GM19238 (cell line): Measurements from ENCODE around the gene SYTL2.
"Not testable (repeated sequence)": the region's sequence is repeated elsewhere in the genome, so short reads cannot be mapped to it uniquely, and the experiment has no call there.

Source experiments
- DNase-seq: peaks from one replicate; pipeline ENCODE4 v3.0.0; 2011; ENCODE audit warnings: low spot score; ENCODE audit not compliant: insufficient read length

The SYTL2 gene

GRCh38 chr11:85810871-85811611, at the start of gene SYTL2:
TSS of gene SYTL2 (minus strand) at chr11:85811141. CDS start at chr11:85757725, 53,416 bp downstream.
- DNase-seq, result peak; percentile 21

DNA sequence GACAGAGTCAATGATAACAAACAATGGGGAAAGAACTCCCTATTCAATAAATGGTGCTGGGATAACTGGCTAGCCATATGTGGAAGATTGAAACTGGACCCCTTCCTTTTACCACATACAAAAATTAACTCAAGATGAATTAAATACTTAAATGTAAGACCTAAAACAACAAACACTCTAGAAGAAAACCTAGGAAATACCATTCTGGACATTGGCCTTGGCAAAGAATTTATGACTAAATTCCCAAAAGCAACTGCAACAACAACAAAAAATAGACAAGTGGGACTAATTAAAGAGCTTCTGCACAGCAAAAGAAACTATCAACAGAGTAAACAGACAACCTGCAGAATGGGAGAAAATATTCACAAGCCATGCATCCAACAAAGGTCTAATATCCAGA, 48.6 kb upstream of the SYTL2 start:
- DNase-seq, result not testable (repeated sequence)

GRCh38 chr11:85857098-85857497, 46.2 kb upstream of the SYTL2 start:
- DNase-seq, result no peak

DNA sequence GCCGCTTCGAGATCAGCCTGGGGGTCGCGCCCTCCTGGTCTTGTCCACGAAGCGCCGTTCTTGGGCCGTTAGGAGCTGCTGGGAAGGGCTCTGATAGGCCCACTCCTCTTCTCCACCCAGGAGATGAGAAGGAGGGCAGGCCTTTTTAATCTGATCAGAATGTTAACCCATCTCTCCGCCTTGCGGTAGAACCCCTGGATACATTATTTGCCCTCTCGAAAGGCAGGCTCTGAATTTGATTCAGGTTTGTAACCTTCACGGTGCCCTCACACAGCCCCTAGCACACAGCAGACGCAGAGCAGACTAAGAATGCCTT, 44.4 kb upstream of the SYTL2 start, which contains the start of gene CCDC83:
Gene CCDC83, plus strand, starts transcription at position 43 of the 316 bp plus-strand sequence. CDS start 9,741 bp downstream, outside the sequence.
- DNase-seq, result no peak

DNA sequence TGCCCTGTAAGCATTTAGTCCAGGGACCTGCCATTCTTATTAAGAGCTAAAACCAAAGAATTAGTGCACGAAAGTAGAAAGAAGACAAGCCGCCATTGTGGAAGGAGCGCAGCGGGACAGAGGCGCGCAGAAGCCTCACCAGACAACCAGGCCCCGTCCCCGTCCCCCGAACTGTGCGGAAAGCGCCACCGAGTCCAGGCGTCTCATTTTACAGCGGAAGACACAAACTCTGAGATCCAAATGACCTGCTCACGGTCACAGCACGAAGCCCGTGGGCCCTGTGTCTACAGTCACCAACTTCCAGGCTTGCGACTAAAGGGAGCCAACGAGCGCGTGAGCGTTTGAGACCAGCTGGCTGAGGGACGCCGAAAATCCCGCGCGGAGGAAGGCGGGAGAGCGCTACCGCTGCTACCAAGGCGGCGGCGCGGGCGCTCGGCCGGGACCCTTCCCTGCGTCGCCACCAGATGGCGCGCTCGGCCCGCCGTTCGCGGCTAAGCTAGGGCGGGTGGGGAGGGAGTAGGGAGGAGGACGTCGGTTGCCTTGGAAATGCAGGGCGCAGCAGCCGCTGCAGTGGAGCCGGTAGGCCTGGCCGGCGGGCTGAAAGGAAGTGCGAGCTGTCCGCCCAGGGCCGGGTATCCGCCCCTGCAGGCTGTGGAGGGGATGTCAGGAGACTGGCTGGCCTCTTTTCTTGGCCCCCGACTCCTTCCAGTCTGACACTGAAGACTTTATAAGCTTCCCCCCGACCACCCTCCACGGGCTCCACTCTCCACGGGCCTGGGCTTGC, 43.8 kb upstream of the SYTL2 start:
- peak; percentile 93 for DNase-seq

DNA sequence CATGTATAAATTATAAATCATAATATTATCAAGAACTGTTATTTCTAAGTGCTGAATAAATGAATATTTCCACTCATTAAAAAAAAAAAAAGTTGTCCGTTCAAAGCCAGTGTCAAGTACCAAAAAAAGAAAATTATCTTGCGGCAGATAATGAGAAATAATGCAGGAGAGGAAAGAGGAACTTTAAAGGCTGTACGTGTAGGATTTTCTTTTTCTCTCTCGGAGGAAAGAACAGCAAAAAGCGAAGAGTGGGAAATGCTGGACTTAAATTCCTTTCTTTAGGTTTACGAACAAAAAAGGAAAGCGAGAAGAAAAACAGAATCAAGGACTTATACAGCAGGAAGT, 43.2 kb upstream of the SYTL2 start:
- no peak for DNase-seq

DNA sequence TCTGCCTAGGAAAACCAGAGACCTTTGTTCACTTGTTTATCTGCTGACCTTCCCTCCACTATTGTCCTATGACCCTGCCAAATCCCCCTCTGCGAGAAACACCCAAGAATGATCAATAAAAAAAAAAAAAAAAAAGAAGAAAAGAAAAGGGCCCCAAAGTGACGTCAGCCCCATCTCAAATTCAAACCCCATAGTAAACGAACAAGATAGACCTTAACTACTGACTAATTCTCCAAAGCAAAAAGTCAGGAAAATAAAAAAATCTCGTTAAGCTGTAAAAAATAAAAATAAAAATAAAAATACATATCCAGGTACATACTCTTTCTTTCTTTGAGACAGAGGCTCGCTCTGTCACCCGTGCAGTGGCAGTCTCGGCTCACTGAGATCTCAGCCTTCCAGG, 42.6 kb upstream of the SYTL2 start:
- DNase-seq, result not testable (repeated sequence)

DNA sequence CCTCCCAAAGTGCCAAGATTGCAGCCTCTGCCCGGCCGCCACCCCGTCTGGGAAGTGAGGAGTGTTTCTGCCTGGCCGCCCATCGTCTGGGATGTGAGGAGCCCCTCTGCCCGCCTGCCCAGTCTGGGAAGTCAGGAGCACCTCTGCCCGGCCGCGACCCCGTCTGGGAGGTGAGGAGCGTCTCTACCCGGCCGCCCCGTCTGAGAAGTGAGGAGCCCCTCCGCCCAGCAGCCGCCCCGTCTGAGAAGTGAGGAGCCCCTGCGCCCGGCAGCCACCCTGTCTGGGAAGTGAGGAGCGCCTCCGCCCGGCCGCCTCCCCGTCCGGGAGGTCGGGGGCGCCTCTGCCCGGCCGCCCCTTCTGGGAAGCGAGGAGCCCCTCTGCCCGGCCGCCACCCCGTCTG, 41.8 kb upstream of the SYTL2 start:
- not testable (repeated sequence) for DNase-seq

GRCh38 chr11:85848556-85848955, 37.6 kb upstream of the SYTL2 start:
- no peak for DNase-seq

DNA sequence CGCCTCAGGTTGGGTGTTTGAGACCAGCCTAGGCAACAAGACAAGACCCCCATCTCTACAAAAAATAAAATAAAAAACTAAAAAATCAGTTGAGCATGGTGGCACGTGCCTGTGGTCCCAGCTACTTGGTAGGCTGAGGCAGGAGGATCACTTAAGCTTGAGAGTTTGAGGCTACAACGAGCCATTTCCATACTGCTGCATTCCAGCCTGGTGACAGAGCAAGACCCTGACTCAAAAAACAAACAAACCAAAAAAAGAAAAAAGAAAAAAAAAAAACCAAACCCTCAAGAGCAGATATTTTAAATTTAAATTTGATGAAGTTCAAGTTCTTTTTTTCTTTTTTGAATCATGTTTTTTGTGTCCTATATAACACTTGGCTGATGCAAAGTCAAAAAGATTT, 37.1 kb upstream of the SYTL2 start:
- no peak for DNase-seq

DNA sequence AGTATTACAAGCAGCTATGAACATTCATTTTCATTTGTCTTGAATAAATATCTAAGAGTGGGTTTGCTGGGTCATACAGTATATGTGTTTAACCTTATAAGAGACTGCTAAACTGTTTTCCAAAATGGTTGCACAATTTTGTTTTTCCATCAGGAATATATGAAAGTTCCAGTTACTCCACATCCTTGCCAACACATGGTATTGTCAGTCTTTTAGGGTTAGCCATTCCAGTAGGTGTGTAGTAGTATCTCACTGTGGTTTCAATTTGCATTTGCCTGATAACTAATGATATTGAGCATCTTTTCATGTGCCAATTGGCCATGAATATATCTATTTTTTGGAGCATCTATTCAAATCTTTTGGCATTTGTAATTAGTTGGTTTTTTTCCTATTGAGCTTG, 36.5 kb upstream of the SYTL2 start:
- no peak for DNase-seq

- DNase-seq, result no peak
Measured at GRCh38 chr11:85845124-85845631, 34.2 kb upstream of the SYTL2 start.

GRCh38 chr11:85844439-85845123, 33.6 kb upstream of the SYTL2 start:
- DNase-seq, result no peak

DNA sequence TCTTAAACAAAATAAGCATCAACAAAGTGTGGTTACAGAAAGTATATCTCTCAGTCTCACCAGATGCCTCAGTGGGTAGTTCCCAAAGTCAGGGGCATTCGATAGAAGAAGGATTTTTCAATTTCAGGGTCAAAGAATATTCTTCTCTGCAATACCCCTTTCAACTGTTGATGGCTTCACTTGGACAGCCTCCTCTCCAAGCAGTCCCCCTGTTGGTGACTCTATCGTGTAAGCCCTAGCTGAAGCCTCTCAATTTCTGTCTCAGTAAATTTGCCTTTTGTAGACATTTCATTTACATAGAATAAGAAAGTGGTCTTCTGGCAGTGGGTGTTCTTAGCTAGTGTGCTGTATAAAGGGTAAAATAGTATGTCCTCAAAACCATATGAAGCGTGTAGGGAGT, 33.0 kb upstream of the SYTL2 start:
- no peak for DNase-seq

GRCh38 chr11:85840932-85841331, 30.0 kb upstream of the SYTL2 start:
- DNase-seq, result not testable (repeated sequence)

DNA sequence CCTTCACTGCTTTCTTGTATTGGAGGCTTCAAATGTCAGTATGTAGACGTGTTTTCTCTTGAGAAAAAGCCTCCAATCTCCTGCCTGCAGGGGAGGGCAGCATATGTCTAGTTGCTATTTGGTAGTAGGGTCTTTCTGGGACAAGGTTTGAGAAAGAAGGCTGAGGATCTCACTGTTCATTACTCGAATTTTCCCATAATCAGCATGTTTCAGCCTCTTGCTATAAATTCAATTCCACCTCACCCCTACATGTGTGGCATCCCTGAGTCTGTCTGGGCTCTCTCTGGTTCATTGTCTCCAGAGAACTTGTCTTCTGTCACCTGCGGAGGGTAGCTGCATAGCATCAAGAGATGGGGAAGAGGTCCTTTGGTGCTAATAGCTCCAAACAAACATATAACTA, 24.8 kb upstream of the SYTL2 start:
- no peak for DNase-seq

- DNase-seq, result no peak
Measured at GRCh38 chr11:85835263-85835662, 24.3 kb upstream of the SYTL2 start.

GRCh38 chr11:85831050-85831449, 20.1 kb upstream of the SYTL2 start:
- no peak for DNase-seq

GRCh38 chr11:85829172-85829571, 18.2 kb upstream of the SYTL2 start:
- no peak for DNase-seq

DNA sequence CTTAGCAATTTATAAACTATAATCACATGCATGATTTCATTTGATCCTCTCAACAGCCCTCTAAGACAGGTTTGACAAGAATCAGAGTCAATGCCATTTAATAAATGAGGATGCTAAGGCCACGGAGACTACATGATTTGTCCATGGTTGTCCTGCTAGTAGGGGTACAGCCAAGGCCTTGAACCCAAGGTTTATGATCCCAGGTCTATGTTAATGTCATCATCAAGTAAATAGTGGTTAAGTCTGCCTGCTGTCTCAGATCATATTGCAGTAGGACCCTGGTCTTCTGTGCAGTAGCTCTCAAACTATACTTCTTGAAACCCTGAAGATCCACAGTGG, 17.7 kb upstream of the SYTL2 start:
- DNase-seq, result no peak

DNA sequence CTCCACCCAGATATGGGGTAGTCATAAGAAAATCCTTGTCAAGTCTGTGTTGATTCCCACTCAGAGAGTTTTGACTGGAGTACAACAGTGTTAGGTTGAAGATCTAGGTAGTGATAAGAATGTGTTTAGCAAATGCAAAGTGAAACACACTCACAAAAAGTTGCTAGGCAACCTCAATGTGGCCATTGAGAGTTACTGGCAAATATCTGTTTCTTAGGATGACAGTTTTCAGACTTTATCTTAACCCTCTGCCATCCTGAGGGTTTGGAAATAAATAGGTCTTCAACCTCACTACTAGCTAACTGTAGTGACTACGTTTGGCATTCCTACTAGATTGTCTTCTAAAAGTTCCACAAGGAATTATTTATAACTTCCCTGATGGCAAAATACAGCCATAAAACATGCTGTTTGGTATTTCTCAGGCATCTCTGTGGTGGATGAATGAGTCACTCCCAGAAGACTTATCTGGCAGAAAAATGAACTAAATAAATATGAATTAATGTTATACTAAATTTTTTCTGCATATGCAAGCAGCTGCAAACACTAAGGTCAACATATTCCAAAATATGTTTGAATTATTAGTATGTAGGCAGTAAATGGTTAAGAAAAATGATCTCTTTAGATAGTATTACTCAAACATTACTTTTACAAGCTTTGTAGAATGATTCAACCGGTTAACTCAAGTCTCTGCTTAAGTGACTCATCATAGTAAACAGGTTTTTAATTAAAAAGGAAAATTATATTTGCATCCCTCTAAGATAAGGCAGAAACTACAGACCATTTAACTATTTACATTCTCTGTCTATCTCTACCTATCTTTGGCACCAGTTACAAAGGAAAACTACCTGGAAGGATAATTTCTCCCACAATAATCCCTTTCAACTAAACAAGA, 17.1 kb upstream of the SYTL2 start:
- no peak for DNase-seq
